ENCODE data around the gene NUMB. TPM values are rescaled to one million over a fixed set of nuclear protein-coding genes. Genes with fewer than 3 reads are reported as not detected.

Gene NUMB
- total RNA-seq, 1 donor from 2014 or later = 60.7 TPM

DNA sequence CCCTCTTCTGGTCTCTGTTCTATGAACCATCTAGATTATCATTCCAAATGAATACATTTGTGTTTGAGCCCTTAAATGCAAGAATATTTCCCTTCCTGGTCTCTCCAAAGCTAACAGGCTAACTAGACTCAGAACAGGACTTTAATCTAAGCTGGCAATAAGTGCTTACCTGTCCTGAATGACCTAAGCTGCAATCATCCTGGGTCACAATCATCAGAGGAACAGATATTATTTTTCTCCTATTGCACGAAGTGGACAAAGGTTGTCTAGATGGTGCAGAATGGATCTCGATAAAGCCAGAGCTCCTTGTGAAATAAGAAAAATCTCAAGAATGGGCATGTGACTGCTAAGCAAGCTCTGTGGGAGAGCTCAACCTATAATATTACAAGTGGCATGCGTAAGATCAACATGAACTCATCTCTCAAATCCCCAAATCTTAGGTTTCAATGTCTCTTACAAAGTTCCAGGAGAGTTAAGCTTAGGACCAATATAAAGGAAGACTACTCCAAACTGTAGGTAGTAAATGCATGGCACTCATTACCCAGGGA lies 10.6 kb upstream of the NUMB start:
- no peaks in the 10 kb centered on the region for H3K27me3 Mint-ChIP-seq (ENCODE audit: low read depth)
- no peaks in the 10 kb centered on the region for H3K36me3 Mint-ChIP-seq (ENCODE audit: low read depth)
- DNase-seq (ENCODE audit: low spot score) = no peak
- H3K4me1 Mint-ChIP-seq (ENCODE audit: low read depth) = peaks cover 34% of the 10 kb centered on the region
- peak; percentile 52 for TF ChIP-seq CTCF (IDR thresholded peaks at IDR 0.05)
- H3K4me3 Mint-ChIP-seq (ENCODE audit: unreplicated experiment) = no peak overlapping the region
- peak overlapping the region; percentile 69 for H3K27ac Mint-ChIP-seq (ENCODE audit: unreplicated experiment)
- no peaks in the 10 kb centered on the region for H3K9me3 Mint-ChIP-seq (ENCODE audit: low read depth)

GRCh38 chr14:73467800-73468199 lies 9.5 kb upstream of the NUMB start:
- Mint-ChIP-seq H3K27me3 (ENCODE audit: low read depth) (no peaks in the 10 kb centered on the region), H3K9me3 (ENCODE audit: low read depth) (no peaks in the 10 kb centered on the region), H3K27ac (ENCODE audit: unreplicated experiment) (peak overlapping the region; percentile 20), H3K4me3 (ENCODE audit: unreplicated experiment) (no peak overlapping the region), H3K4me1 (ENCODE audit: low read depth) (peaks cover 42% of the 10 kb centered on the region), H3K36me3 (ENCODE audit: low read depth) (no peaks in the 10 kb centered on the region)
- no peak for TF ChIP-seq CTCF (IDR thresholded peaks at IDR 0.05)
- DNase-seq (ENCODE audit: low spot score) = no peak

- Mint-ChIP-seq H3K9me3 (ENCODE audit: low read depth) (no peaks in the 10 kb centered on the region), H3K27me3 (ENCODE audit: low read depth) (no peaks in the 10 kb centered on the region), H3K4me3 (ENCODE audit: unreplicated experiment) (no peak overlapping the region), H3K4me1 (ENCODE audit: low read depth) (peaks cover 47% of the 10 kb centered on the region), H3K36me3 (ENCODE audit: low read depth) (no peaks in the 10 kb centered on the region), H3K27ac (ENCODE audit: unreplicated experiment) (peak overlapping the region; percentile 20)
- DNase-seq (ENCODE audit: low spot score) = no peak
- no peak for TF ChIP-seq CTCF (IDR thresholded peaks at IDR 0.05)
Observed at GRCh38 chr14:73467377-73467776, 9.0 kb upstream of the NUMB start.

DNA sequence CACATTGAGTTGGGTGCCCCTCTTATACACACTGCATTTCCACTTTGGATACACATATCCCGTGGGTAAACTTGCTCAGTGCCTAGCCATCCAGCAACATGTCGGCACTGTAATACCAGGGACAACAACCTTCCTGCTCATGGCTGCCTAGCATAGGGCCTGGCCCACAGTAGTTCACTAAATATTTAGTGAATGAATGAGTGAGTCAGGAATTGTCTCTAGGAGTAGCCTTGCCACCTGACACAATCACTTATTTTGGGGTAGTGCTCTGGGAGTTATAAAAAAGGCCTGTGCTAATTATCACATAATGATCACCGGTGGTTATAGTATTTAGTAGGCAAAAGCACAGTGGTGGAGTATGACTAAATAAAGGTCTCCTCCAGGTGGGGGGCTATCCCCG lies 8.5 kb upstream of the NUMB start:
- Mint-ChIP-seq H3K4me1 (ENCODE audit: low read depth) (peaks cover 52% of the 10 kb centered on the region), H3K27me3 (ENCODE audit: low read depth) (no peaks in the 10 kb centered on the region), H3K27ac (ENCODE audit: unreplicated experiment) (no peak overlapping the region), H3K36me3 (ENCODE audit: low read depth) (no peaks in the 10 kb centered on the region), H3K9me3 (ENCODE audit: low read depth) (no peaks in the 10 kb centered on the region), H3K4me3 (ENCODE audit: unreplicated experiment) (no peak overlapping the region)
- no peak for DNase-seq (ENCODE audit: low spot score)
- TF ChIP-seq CTCF (IDR thresholded peaks at IDR 0.05) = no peak

DNA sequence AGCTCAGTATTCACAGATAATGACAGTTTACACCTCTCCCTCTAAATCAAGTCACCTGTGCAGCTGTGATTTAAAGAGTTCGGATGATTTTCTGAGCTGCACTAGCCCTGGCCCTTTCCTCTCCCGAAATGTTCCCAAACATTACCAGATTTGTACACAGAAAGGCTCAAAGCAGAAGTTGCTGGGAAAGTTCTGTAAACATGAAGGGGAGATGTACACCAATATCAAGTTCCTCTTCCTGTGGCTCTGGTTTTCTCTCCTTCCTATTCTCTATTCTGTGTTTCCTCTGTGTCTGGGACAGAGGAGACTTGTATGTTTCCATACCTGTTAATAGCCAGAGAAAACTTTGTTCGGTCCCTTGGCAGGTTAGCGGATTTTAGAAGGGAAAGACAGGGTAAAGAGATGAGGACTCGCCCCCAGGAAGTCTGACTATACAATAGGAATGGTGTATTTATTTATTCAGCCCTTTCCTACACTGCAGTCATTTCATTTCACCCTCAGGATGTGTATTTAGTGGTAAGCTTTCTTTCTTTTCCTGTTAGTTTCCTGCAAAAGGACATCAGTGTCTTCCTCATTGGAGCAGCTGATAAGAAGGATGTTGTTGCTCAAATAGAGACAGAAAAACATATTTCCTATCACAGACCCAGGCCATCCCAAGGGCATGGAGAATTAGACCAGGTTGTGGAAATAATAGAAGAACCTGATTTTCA lies 7.6 kb upstream of the NUMB start:
- Mint-ChIP-seq H3K27ac (ENCODE audit: unreplicated experiment) (no peak overlapping the region), H3K27me3 (ENCODE audit: low read depth) (no peaks in the 10 kb centered on the region), H3K9me3 (ENCODE audit: low read depth) (no peaks in the 10 kb centered on the region), H3K4me1 (ENCODE audit: low read depth) (peaks cover 59% of the 10 kb centered on the region), H3K36me3 (ENCODE audit: low read depth) (no peaks in the 10 kb centered on the region), H3K4me3 (ENCODE audit: unreplicated experiment) (no peak overlapping the region)
- no peak for DNase-seq (ENCODE audit: low spot score)
- no peak for TF ChIP-seq CTCF (IDR thresholded peaks at IDR 0.05)

All from chondrocyte (in vitro differentiated cells).